Upper lobe of left lung (tissue), 6 donors: Measurements from ENCODE around the gene AKAP14. TPM values are rescaled to one million over a fixed set of nuclear protein-coding genes. Genes with fewer than 3 reads are reported as not detected.

Source experiments
- ATAC-seq, 2 donors: fragments of 200-7000 bp; cut with Tn5 transposase; one replicate each; pipeline ENCODE4 v1.9.1; 2022; ENCODE audit warnings: mild to moderate bottlenecking in 2 of 2, moderate library complexity in 2 of 2; ENCODE audit not compliant: low FRiP score in 2 of 2
- DNase-seq, 2 donors: peaks; one replicate each; pipeline ENCODE4 v3.0.0-alpha.2; 2019 to 2020
- H3K27ac ChIP-seq, 4 donors: fragments of 200-600 bp; sonication (generic); one replicate each; pipeline ENCODE4 v1.5.1; 2016 to 2019
- H3K27me3 ChIP-seq, 4 donors: fragments of 200-600 bp; sonication (generic); one replicate each; pipeline ENCODE4 v1.5.1; 2017 to 2019
- H3K36me3 ChIP-seq, 4 donors: fragments of 200-600 bp; sonication (generic); one replicate each; pipeline ENCODE4 v1.5.1; 2016 to 2019
- H3K4me1 ChIP-seq, 4 donors: fragments of 200-600 bp; sonication (generic); one replicate each; pipeline ENCODE4 v1.5.1; 2018 to 2019
- H3K4me3 ChIP-seq, 4 donors: fragments of 200-600 bp; sonication (generic); one replicate each; pipeline ENCODE4 v1.5.1; 2017 to 2019; ENCODE audit warnings: mild to moderate bottlenecking in 2 of 4, moderate library complexity in 1 of 4
- H3K9me3 ChIP-seq, 4 donors: fragments of 200-600 bp; sonication (generic); one replicate each; pipeline ENCODE4 v1.5.1; 2018 to 2019
- CTCF ChIP-seq, 6 experiments: fragments of 450-650 bp in 4 of 6; fragments of 200-600 bp in 2 of 6; sonication (generic) in 2 of 6; IDR thresholded peaks; one replicate each; pipeline ENCODE4 v1.5.1; 2016 to 2019; ENCODE audit warnings: antibody characterized with exemption in 6 of 6
- EP300 ChIP-seq, 4 donors: sonication (generic); formaldehyde crosslinking; IDR thresholded peaks; one replicate each; pipeline ENCODE4 v1.5.1; 2017; ENCODE audit warnings: antibody characterized with exemption in 4 of 4, control low read depth in 2 of 4
- POLR2A ChIP-seq, 4 donors: fragments of 450-650 bp; IDR thresholded peaks; one replicate each; pipeline ENCODE4 v1.5.1; 2016 to 2017; ENCODE audit warnings: antibody characterized with exemption in 4 of 4, mild to moderate bottlenecking in 2 of 4
- POLR2AphosphoS5 ChIP-seq, 2 donors: sonication (generic); formaldehyde crosslinking; IDR thresholded peaks; one replicate each; pipeline ENCODE4 v1.5.1; 2017; ENCODE audit warnings: antibody characterized with exemption in 2 of 2
- WGBS, 2 donors: methylation state at CpG; one replicate each; pipeline ENCODE4 v1.1.5; 2017 to 2018; 5-methylcytosine and 5-hydroxymethylcytosine counted together
- total RNA-seq, 6 donors: library from RNA; depleted of rRNA in 4 of 6; stranded (reverse); fragments of >200 nt in 4 of 6; gene quantifications; one replicate each; pipeline versions ENCODE4 v1.1.0 to v1.2.1, GENCODE V29; 2016 to 2021
- donor health status: DM: no; HTN: no; CAD: no; lungs with moderate emphysema.
- donor health status: DM: no; HTN: yes; CAD: no; lungs with severe emphysema.

AKAP14 gene
- total RNA-seq: 10 to 100 TPM in 2 of 6 donors, 1 to 10 TPM in 2, under 1 TPM in 1, not detected in 1; 0.31 to 13.5 (median 3.0) TPM

DNA sequence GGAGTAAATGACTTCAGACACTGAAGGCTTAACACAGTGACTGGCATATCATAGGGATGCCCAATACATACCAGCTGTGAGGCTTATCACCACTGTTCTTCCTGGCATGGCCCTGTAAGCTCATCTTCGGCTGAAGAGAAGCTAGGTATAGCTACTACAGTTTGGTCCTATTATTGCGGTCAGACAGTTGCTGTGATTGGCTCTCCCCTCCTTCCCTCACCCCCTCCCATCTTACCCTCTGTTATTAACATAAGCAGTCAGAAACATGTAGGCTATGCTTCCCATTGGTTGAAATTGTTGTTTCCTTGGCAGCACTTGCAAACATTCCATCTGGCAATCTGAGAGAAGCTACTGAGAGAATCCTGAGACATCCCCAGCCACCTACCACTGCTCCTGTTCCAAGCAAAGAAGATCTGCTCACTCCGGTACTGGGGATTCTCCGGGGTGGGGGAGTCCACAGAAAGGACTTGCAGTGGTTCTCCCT, at the start of gene AKAP14:
TSS of gene AKAP14 (plus strand) at position 51 of the 484 bp plus-strand sequence. CDS start 7,331 bp downstream, outside the sequence.
- Histone ChIP-seq H3K27me3 (no peaks in the 10 kb centered on the region), H3K4me1 (no peaks in the 10 kb centered on the region), H3K4me3 (no peak within 1 kb of the TSS), H3K9me3 (no peaks in the 10 kb centered on the region), H3K27ac (no peak within 1 kb of the TSS), H3K36me3 (no peaks in the 10 kb centered on the region)
- 29 to 69% methylated on average over 2 to 4 of the region's 4 CpGs for WGBS, 2 donors
- no peak for TF ChIP-seq POLR2AphosphoS5 (IDR thresholded peaks at IDR 0.05)
- TF ChIP-seq EP300 (IDR thresholded peaks at IDR 0.05): no peak
- TF ChIP-seq CTCF (IDR thresholded peaks at IDR 0.05): no peak
- TF ChIP-seq POLR2A (IDR thresholded peaks at IDR 0.05): no peak
- no peak for ATAC-seq
- DNase-seq: no peak

GRCh38 chrX:119852382-119853353, 43.0 kb upstream of the AKAP14 start, which contains the start of gene UPF3B:
UPF3B (minus strand) TSS chrX:119852963; CDS start chrX:119852928, 35 bp downstream.
- TF ChIP-seq POLR2AphosphoS5 (IDR thresholded peaks at IDR 0.05) (peak in 1 of 2 donors; percentile 66), EP300 (IDR thresholded peaks at IDR 0.05) (no peak), CTCF (IDR thresholded peaks at IDR 0.05) (no peak), POLR2A (IDR thresholded peaks at IDR 0.05) (peak in 3 of 4 donors; percentile 27 to 77 (median 48))
- Histone ChIP-seq H3K9me3 (no peaks in the 10 kb centered on the region), H3K36me3 (peaks cover 0 to 11% (median 3%) of the 10 kb centered on the region in 4 donors), H3K4me1 (peaks cover 0 to 10% (median 4%) of the 10 kb centered on the region in 4 donors), H3K27ac (peak within 1 kb of the TSS; percentile 85 to 92 (median 88)), H3K27me3 (no peaks in the 10 kb centered on the region), H3K4me3 (peak within 1 kb of the TSS; percentile 56 to 74 (median 68))
- WGBS, 2 donors: 0 to 35% methylated on average over 10 to 51 of the region's 54 CpGs
- DNase-seq: peak; percentile 94 to 97
- peak; percentile 96 to 98 for ATAC-seq

DNA sequence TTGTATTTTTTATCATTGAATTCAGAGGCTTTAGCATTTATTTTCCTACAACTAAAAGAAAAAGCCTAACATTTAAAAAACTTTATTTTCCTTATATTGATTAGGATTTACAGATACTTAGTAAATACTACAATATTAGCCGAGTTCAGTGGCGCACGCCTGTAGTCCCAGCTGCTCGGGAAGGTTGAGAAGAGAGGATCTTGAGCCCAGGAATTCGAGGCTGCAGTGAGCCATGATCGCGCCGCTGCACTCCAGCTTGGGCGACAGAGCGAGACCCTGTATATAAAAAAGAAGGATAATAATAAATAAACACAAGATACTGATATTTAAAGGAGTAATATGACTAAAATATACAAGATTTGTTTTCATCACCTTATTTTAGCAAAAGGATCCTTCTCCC, 42.2 kb upstream of the AKAP14 start:
- peak overlapping the region in 3 of 4 donors; percentile 48 to 92 (median 87) for H3K27ac ChIP-seq
- no peaks in the 10 kb centered on the region for H3K27me3 ChIP-seq
- ATAC-seq: no peak
- DNase-seq: no peak
- 43 to 57% methylated on average over 10 of the region's 10 CpGs for WGBS, 2 donors
- no peaks in the 10 kb centered on the region for H3K9me3 ChIP-seq
- H3K36me3 ChIP-seq: peaks cover 0 to 4% (median 2%) of the 10 kb centered on the region in 4 donors
- TF ChIP-seq CTCF (IDR thresholded peaks at IDR 0.05) (no peak), POLR2A (IDR thresholded peaks at IDR 0.05) (no peak), POLR2AphosphoS5 (IDR thresholded peaks at IDR 0.05) (no peak)
- peak overlapping the region in 3 of 4 donors; percentile 20 to 74 (median 65) for H3K4me3 ChIP-seq
- peaks cover 0 to 10% (median 4%) of the 10 kb centered on the region in 4 donors for H3K4me1 ChIP-seq

- H3K27me3 ChIP-seq: no peaks in the 10 kb centered on the region
- 0 to 43% methylated on average over 6 to 25 of the region's 25 CpGs for WGBS, 2 donors
- TF ChIP-seq CTCF (IDR thresholded peaks at IDR 0.05) (no peak), EP300 (IDR thresholded peaks at IDR 0.05) (no peak), POLR2A (IDR thresholded peaks at IDR 0.05) (no peak), POLR2AphosphoS5 (IDR thresholded peaks at IDR 0.05) (no peak)
- peak overlapping the region; percentile 91 to 95 (median 93) for H3K27ac ChIP-seq
- H3K36me3 ChIP-seq: peaks cover 0 to 2% (median 0%) of the 10 kb centered on the region in 4 donors
- DNase-seq (peak in 1 of 2 donors; percentile 47), ATAC-seq (peak; percentile 39 to 51)
- H3K4me3 ChIP-seq: peak overlapping the region; percentile 52 to 71 (median 64)
- H3K4me1 ChIP-seq: peaks cover 0 to 14% (median 9%) of the 10 kb centered on the region in 4 donors
- no peaks in the 10 kb centered on the region for H3K9me3 ChIP-seq
These were observed 25.0 kb upstream of the AKAP14 start for GRCh38 chrX:119870626-119871131.
